ENCODE measurements around the gene MRNIP.

Gene MRNIP

DNA sequence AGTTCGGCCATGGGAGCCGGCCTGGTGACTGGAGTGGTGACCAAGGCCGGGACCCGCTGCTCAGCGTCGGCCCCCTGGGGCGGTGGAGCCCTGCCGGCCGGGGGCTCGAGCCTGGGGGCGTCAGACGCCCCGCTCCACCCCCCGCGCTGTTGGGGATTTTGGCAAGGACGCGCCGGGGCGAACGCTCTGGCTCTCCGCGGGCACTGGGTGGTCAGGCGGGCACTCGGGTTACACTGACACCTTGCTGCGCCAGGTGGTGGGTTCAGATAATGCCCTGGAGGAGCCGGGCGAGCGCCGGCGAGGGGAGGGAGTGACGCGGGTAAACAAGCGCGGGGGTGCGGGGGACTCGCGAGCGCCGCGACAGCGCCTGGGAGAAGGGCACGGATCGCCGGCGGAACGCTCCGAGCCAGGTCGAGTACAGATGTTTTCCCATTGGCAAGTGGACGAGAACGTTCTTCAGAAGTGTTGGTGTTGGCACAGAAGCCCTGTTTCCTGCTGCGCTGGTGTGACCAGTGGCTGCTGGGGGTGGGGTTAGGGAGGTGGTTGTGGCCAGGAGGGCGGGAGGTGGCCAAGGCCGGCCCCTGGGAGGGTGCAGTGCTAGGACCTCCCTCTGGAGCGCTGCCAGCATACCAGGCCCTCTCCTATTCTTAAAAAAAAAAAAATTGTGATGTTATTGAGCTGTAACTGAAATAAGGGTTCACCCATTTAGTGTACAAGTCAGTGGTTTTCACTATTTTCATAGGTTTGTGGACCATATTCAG lies 37.1 kb downstream of the MRNIP start:
- peak; percentile 92 for DNase-seq (ENCODE audit: low spot score)

DNA sequence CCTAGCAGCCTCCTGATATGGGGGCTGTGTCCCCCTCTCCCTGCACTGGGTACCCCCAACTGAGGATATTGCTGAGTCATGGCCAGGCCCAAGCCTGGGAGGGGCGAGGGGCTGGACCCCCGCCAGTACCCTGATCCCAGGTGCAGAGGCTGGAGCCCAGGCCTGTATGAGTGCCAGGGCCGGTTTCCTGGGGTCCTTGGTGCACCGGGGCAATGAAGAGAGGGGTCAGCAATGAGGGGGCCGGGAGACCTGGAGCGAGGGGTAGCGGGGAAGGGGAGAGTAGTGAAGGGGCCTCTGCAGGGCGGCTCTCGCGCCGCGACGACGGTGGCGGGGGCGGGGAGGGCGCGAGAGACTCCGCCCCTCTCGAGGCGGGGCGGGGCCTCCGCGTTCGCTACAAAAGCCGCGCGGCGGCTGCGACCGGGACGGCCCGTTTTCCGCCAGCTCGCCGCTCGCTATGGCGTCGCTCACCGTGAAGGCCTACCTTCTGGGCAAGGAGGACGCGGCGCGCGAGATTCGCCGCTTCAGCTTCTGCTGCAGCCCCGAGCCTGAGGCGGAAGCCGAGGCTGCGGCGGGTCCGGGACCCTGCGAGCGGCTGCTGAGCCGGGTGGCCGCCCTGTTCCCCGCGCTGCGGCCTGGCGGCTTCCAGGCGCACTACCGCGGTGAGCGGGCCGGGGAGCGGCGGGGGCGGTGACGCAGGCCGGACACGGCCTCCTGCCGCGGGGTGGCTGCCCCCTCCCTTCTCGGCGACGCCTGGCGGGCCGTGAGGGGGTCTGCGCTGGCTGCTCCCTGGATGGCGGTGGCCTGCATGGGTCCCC lies 37.9 kb downstream of the MRNIP start, which contains the start of gene SQSTM1:
Gene SQSTM1, plus strand, starts transcription at position 423 of the 815 bp plus-strand sequence. Its CDS starts 32 bp downstream, at position 455.
- peak; percentile 85 for DNase-seq (ENCODE audit: low spot score)

- DNase-seq (ENCODE audit: low spot score): no peak
Measured at GRCh38 chr5:179820127-179820482, 38.5 kb downstream of the MRNIP start.

DNA sequence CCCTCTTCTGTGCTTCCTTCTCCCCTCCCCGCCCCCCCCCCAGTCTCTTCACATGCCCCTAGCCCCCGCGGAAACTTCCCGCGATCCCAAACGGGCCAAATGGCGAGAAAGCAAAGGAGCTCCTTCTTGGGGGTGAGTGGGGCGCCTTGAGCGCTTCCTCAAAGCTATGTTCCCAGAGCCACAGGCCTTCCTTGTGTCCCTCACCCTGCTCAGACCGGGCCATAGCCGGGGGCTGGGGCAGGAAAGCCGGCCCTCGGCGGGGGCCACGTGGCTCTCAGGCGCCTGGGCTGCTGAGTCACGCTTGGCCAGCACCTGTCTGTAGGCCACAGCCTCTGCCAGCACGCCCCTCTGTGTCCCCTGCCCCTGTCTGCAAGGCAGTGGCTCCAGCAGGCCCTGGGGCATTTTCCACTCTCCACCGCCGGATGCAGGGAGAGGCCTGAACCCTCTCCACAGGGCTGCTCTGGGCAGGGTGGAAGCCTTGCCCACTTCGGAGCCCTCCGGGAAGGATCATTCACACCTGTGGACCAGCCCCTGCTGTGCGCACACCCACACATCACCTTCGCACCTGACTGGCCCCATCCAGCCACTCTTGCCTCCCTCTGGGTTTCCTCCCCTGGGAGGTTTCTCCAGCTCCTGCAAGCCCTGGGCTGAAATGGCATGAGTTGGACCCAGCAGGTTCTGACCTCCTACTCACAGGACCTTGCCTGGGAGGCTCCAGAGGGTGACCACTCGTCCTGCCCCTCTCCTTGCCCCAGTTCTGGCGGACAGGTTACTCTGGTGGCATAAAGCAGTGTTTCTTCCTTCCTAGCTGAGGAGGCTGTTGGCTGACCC lies 39.1 kb downstream of the MRNIP start:
- DNase-seq (ENCODE audit: low spot score): peak; percentile 43

DNA sequence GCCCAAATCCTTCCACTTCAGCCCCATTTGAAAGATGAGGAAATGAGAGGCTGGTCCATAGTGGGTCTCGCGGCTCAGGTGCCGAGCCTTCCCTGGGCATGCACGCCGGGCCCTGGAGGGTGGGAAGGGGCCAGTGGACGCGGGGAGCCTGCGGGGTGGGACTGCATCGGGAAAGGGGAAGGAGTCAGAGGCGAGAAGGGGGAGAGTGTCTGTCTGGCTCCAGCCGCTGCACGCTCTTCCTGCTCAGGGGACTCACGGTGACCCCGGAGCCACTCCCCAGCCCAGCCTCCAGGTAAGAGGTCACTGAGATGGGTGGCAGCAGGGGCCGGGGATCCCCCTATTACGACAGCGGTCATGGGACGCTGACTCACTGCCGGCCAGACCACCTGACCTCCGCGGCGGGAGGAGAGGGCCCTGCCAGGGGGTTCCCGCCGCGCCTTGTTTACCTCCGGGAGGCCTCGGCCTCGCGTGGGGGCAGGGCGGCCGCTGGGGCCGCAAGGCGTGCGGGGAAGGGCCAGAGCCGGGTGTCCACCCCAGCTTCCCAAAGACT lies 39.8 kb downstream of the MRNIP start:
- DNase-seq (ENCODE audit: low spot score): peak; percentile 92

- no peak for DNase-seq (ENCODE audit: low spot score)
Measured at GRCh38 chr5:179817890-179818745, 40.5 kb downstream of the MRNIP start.

DNA sequence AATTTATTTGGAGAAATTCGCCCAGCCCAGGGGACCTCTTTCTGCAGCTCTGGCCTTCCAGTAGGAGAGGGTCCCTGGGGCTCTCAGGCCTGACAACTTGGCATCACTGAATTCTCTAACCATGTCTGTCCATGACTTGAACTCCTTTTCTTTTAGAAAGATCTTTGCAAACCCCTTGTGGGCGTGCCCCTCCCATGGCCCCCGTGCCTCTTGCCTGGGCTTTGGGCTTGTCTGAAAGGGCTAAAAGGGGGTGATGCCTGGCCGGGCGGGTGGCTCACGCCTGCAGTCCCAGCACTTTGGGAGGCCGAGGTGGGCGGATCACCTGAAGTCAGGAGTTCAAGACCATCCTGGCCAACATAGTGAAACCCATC lies 41.2 kb downstream of the MRNIP start:
- no peak for DNase-seq (ENCODE audit: low spot score)

- DNase-seq (ENCODE audit: low spot score): no peak
Measured at GRCh38 chr5:179816796-179817469, 41.7 kb downstream of the MRNIP start.

DNA sequence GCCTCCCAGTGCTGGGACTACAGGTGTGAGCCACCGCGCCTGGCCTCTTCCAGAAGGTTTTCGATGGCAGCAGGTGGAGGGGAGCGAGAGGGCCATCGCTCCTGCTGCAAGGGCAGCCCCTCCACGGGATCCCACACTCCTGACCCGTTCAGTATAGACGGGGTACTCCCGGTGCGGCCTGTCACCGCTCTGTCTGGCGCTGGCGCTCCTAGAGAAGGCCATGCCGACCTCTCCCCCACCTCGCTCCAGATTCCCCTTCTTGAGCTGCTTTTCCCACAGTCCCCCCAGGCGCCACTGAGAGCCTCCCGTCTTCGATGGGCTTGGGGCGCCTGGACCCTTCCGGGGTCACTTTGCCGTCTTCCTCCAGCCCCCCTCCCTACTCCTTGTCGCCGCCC lies 42.2 kb downstream of the MRNIP start:
- no peak for DNase-seq (ENCODE audit: low spot score)

- DNase-seq (ENCODE audit: low spot score): no peak
Measured at GRCh38 chr5:179815491-179816249, 42.9 kb downstream of the MRNIP start.

GRCh38 chr5:179814090-179814489 lies 44.5 kb downstream of the MRNIP start:
- DNase-seq (ENCODE audit: low spot score): no peak

DNA sequence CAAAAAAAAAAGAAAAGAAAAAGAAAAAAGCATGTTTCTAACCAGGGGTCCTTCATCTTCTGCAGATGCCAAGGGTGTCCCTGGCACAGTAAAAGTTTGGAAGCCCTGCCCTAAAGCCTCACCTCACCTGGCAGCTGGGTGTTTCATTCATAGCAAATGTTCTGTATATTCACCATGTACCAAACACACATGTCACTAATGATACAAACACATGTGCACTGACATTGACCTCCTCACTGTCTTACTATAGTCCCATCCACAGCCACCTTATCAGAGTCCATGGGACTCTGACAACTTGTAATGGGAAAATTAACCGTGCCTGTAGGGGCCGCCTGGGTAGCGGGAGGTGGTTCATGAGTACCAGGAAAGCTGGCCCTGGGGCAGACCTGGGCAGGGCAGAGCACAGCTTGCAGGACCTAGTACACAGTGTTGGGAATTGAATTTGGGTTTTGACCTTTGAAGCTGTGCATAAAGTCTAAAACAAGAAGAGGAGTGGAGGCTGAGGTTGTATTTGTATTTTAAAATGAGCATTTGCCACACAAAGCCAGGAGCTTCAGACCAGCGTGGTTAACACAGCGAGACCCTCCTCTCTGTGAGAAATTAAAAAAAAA lies 45.5 kb downstream of the MRNIP start:
- DNase-seq (ENCODE audit: low spot score): no peak

- no peak for DNase-seq (ENCODE audit: low spot score)
Measured at GRCh38 chr5:179812135-179812825, 46.3 kb downstream of the MRNIP start.

DNA sequence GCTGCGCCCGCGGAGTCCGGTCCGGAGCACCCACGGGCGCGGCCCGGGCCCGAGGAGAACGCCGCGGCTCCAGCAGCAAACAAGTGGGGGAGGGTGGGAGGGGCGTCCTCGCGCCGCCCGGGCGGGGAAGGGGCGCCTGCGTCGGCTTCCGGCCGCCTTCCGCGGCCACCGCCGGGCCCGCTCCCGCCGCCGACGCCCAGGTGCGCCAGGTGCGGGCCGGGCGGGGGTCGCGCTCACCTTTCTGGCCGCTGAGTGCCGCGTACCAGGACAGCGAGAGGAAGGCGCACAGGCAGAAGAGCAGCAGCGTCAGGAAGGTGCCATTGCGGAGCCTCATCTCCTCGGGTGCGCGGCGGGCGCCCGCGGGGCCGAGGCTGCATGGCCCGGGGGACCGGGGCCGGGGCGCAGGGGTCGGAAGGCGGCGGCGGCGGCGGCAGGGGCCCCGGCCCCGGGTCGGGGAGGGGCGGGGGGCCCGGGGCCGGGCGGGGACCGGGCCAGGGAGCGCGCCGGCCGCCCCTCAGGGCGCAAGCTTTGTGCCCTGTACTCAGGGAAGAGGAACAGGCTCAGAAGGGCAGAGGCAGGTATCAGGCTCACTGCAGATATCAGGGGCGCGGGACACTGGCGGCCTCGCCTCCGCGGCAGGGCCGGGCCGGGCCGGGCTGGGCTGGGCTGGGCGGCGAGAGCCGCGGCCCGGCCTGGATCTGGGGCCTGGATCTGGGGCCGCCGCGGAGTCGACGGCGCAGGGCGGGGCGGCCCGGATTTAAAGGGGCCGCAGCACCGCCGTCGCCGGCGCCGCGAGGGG lies 52.2 kb downstream of the MRNIP start, which contains the start of gene MGAT4B:
Gene MGAT4B, minus strand, starts transcription at position 617 of the 799 bp plus-strand sequence. Its CDS starts 283 bp downstream, at position 334.
- peak; percentile 64 for DNase-seq (ENCODE audit: low spot score)

DNA sequence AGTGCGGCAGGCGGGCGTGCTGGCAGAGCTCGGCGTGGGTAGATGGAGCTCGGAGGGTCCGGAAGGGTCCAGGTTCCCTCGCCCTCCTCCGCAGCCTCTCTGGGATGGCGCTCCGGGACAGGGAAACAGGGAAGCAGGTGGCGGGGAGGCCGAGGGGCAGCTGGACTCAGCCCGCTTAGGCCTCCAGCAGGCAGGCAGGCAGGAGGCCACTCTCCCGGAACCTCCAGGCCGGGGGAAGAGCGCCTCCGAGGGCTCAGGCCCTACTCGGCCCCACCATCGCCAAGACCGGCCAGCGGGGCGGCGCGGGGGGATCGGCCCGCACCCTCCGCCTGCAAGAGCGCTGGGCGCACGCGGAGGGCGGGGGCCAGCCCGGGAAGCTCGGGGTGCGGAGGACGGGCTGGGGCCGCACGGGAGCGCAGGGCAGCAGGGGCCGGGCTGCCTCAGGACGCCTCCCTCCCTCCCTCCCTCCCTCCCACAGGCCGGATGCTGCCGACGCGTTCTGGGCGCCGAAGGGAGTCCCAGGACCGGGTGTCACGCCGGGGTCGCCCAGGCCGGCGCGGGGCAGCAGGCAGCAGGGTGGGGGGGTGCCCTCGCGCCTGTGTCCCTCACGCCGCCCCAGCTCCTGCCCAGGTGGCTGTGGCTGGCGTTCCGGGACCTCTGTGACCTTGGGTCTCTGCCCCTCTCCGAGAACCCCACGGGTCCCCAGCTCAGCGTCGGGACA lies 52.9 kb downstream of the MRNIP start:
- DNase-seq (ENCODE audit: low spot score): peak; percentile 22

GRCh38 chr5:179805070-179805528 lies 53.5 kb downstream of the MRNIP start:
- no peak for DNase-seq (ENCODE audit: low spot score)

GRCh38 chr5:179804555-179804947 lies 54.1 kb downstream of the MRNIP start:
- no peak for DNase-seq (ENCODE audit: low spot score)

Data from CD4-positive, alpha-beta T cell treated with Interleukin-2 at 100 ng/mL for 4 hours (primary cell).